NCI-H1417 treated with DMSO at 0.1 percent for 48 hours (cell line): ENCODE measurements around the gene TPST2.

Source experiments
- DNase-seq: peaks from one replicate; lab custom pipeline; 2025; lab: John Stamatoyannopoulos, UW

Gene TPST2

DNA sequence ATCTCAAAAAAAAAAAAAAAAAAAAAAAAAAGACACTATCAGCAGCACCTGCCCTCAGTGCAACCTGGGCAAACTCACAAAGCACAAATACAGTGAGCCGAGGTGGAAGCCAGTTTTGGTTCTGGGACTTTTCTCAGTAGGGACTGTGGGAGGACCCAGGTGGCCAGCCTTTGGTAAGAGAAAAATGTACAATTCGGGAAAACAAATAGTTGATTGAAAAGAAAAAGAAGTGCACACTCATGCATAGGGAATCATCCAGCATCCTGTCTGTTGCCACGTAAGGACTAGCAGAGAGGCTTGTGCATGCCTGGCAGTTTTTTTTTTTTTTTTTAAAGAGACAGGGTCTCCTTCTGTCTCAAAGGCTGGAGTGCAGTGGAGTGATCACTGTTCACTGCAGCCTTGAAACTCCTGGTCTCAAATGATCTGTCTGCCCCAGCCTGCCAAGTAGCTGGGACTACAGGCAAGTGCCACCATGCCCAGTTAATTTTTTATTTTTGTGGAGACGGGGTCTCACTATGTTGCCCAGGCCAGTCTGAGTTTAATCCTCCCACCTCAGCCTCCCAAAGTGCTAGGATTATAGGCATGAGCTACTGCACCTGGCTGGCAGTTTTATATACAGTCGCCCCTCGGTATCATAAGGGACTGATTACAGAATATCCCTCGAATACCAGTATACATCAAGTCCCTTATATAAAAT lies 36.7 kb downstream of the TPST2 start:
- DNase-seq: no peak

DNA sequence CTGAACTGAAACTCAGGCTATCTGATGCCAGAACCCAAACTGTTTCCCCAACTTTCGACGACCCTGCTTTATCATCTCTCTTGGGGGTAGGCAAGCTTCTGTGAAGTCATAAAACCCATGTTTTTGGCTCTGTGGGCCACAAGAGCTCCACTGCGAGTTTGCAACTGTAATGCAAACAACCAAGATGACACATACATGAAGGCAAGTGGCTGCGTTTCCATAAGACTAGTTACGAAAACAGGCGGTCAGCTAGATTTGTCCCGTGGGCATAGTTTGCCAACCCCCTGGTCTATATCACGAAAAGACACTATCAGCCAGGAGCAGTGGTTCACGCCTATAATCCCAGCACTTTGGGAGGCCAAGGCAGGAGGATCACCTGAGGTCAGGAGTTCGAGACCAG lies 37.5 kb downstream of the TPST2 start:
- no peak for DNase-seq

DNA sequence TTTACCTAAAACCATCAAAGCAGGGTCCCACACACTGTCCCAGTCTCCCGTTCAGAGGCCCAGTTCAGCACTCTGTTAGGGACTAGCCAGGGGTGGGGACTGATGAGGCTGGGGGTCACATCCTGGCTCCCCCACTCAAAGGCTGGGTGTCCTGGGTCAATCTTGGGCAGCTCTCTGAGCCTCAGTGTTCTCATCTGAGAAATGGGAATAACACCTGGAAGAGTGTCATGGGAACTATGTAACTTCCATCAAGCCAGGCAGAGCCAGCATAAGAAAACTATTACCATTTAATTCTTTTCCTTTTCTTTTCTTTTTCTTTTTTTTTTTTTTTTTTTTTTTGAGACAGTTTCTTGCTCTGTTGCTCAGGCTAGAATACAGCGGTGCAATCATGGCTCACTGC lies 38.4 kb downstream of the TPST2 start:
- no peak for DNase-seq

DNA sequence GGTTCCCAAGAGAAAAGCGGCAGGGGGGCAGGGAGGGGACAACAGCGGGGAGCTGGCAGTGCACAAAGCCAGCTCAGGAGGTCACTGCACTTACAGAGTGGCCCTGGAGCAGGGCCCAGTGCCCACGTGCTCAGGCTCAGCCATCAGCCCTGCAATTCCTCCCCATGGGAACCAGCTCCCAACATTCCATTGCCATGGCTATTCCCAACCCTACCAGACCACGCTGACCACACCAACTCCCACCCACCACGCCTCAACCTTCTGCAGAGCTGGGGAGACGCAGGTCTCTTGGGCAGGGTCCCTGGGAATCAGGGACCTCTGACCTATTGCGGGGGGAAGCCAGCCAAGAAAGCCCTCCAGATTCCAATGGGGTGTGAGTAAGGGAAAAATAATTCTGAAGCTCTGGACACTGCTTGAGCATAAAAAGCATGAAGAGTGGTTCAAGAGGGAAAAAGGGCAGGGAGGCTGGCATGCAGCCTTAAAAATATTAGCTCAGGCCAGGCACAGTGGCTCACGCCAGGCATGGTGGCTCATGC lies 39.4 kb downstream of the TPST2 start:
- no peak for DNase-seq

DNA sequence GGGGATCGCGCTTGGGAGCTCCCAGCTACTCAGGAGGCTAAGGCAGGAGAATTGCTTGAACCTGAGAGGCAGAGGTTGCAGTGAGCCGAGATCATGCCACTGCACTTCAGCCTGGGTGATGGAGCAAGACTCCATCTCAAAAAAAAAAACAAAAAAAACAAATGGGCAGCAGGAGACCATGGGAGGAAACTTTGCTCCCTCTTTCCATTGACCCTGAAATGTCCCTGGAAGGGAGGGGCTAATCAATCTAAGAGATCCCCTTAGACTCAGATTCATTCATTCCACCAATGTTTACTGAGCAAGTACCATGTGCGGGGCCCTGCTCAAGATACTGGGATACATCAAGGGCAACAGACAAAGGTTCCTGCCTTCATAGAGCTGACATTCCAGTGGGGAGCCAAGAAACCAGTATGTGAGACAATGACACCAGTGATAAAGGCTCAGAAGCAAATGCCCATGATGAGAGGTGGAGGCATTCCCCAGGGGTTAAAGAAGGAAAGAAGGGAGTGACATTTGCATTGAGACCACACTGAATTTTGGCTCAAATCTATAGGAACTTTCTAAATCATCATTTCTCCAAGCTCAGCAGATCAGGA lies 39.9 kb downstream of the TPST2 start:
- DNase-seq: no peak

DNA sequence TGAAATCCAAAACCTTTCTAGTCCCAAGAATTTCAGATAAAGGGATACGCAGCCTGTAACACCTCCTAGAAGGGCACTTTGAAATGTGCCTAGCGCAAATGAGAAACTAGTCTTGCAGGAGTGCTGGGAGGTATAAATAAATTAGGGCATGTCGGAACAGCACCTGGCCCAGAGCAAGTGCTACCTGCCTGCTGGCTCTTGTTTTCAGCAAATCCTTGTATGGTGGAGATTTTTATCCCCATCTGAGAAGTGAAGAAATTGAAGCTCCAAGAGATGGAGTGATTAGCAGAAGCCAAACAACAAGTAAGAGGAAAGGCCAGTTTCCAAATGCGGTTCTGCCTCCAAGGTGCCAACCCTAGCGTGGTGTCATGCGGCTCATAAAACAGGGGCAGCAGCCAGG lies 40.9 kb downstream of the TPST2 start:
- no peak for DNase-seq

DNA sequence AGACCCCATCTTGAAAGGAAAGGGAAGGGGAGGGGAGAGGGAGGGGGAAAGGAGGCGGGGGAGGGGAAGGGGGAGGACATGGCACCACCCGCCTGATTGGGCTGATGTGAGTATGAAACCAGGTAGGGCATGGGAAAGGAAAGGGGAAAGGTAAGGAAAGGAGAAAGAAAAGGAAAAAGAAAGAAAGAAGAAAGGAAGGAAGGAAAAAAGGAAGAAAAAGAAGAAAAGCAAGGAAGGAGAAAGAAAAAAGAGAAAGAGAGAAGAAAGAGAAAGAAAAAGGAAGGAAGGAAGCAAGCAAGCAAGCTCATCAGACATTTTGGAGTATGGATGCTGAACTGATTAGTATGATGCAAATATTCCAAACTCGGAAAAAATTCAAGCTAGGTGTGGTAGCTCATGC lies 41.6 kb downstream of the TPST2 start:
- no peak for DNase-seq

DNA sequence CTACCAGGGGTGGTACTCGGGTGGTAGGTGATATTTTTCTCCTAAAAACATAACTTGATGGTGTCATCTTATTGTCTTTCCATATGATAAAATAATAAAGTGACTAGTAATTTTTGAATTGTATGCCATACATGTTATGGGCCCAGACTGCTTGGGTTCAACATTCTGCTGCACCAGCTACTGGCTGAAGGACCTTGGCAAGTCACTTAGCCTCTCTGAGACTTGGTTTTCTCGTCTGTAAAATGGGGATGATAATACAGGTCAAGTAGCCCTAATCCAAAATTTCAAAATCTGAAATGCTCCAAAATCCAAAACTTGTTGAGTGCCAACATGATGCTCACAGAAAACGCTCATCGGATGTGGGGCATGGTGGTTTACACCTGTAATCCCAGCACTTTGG lies 42.1 kb downstream of the TPST2 start:
- no peak for DNase-seq

DNA sequence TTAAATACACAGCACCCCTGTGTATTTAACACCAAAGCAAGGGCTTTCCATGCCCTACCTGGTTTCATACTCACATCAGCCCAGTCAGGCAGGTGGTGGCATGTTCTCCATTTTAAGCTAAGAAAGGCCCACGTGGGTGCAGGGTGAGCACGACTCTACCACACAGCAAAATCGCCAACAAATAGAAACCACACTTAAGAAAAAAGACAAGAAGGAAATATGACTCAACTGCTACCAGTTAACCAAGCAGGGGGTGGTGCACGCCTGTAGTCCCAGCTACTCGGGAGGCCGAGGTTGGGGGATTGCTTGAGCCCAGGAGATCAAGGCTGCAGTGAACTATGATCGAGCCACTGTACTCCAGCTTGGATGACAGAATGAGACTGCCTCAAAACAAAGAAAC lies 42.5 kb downstream of the TPST2 start:
- DNase-seq: no peak

DNA sequence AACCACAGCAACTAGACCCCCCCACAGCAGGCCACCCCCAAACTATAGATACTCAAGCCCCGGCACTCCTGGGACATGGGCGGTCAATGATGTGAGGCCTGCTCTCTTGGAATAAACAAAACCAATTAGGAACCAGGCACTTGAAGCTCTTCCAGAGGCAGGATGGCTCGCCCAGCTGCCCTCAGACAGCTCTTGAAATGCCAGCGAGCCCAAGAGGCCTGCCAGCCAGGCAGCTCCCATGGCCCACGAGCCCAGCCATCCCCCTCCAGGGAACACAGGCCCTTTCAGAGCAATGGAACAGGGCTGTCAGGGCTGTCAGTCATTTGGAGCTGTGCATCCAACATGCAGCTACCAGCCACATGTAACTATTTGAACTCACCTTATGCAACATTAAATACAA lies 43.6 kb downstream of the TPST2 start:
- DNase-seq: no peak

DNA sequence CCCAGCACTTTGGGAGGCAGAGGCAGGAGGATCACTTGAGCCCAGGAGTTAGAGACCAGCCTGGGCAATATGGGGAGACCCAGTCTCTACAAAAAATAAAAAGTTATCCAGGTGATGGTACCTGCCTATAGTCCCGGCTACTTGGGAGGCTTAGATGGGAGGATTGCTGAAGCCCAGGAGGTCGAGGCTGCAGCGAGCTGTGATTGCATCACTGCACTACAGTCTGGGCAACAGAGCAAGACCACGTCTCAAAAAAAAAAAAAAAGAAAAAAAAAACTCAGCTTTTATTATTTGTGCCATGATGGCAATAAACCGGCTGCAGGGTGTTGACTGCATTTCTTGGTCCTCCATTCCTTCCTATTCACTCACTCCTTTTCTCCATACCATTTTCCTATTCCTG lies 44.1 kb downstream of the TPST2 start:
- no peak for DNase-seq

DNA sequence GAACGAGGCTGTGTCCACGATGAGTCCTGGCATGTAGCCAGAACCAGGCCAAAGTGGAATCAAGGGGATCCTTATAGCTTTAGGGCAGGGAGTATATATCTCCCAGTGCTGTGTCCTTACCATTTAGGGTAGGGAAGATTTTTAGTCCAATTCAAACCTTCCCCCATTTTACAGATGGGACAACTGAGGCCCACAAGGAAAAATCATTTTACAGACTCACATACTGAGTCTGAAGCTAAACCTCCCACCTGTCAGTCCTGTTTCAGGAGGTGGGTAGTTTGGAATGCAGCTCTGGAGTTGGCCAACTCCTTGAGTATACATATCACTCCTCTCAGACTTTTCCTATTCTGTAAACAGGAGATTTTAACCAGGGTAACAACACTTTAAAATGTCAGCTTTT lies 44.5 kb downstream of the TPST2 start:
- no peak for DNase-seq

DNA sequence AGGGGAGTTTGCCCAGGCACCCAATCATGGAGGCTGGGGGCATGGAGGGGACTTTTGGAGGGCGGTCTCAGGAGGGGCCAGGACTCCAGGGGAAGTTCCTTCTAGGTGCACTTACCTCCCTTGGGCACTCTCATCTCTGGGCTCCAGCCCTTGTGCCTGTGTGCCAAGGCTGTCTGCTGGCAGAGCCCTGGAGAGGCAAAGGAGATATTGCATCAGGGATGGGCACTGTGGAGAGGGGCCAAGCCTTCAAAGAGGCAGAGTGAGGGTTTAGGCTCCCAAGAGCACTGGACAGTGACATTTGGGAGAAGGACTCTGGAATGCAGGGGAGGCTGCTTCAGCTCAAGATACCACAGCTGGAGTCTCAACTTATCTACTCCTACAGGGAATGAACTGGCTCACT lies 45.4 kb downstream of the TPST2 start:
- no peak for DNase-seq

DNA sequence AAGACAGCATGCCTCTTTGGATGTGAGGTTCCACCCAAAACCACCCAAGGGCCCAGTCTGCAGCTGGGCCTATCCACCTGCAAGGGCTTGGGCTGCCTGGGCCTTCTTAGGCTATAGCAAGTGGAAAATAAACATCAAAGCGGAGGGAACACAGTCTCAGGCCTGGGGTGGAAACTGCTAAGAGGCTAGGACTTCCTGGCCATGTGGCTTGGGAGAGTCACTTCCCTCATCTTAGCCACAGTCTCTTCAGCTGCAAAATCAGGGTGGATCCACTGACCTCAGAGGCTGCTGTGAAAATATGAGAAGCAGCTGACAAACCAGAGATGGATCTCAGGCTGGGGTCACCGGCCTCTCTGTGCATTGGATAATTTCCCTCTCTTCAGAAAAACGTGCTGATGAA lies 47.1 kb downstream of the TPST2 start:
- no peak for DNase-seq

DNA sequence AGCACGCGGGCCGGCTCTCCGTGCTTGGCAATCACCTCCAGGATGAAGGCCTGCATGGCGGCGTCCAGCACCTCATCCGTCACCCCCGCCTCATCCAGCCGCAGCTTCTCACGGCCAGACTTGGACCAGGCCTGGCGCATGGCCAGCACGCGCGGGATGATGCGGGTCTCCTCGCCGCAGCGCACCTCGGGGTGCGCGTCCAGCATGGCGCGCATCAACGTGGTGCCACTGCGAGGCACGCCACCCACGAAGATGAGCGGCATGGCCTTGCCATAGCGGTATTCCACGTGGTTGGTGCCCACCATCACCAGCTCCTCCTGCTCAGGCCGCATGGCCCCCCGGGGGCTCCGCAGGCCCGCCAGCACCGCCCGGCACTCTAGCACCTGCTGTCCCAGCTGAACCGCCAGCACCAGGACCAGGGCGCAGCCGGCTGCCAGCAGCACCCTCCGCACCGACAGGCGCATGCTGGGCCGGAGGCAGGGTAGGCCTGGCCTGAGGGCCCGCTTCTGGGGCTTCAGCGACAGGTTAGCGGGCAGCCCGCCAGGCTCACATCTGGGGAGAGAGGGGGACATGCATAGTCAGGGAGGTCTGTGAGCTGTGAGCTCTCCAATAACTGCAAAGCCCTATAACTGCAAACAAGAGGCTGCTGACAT lies 48.6 kb downstream of the TPST2 start:
- DNase-seq: no peak

DNA sequence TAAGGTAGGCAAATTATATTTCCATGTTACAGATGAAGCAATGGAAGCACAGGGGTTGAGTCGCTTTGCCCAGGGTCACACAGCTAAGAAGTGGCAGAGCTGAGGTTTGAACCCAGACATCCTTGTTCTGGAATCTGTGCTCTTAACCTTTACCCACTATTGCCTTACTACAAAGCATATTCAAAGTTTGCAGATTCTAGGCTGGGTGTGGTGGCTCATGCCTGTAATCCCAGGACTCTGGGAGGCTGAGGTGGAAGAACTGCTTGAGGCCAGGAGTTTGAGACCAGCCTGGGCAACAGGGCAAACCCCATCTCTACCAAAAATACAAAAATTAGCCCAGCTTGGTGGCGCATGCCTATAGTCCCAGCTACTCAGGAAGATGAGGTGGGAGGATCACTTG lies 49.8 kb downstream of the TPST2 start:
- no peak for DNase-seq

DNA sequence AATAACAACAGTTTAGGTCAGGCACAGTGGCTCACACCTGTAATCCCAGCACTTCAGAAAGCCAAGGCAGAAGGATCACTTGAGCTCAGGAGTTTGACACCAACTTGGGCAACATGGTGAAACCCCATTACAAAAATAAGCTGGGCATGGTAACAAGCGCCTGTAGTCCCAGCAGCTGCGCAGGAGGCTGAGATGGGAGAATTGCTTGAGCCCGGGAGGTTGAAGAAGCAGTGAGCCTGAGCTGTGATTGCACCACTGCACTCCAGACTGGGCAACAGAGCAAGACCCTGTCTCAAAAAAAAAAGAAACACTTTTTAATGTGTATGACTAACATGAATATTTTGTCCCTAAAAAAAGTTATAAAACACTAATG lies 53.2 kb downstream of the TPST2 start:
- no peak for DNase-seq

DNA sequence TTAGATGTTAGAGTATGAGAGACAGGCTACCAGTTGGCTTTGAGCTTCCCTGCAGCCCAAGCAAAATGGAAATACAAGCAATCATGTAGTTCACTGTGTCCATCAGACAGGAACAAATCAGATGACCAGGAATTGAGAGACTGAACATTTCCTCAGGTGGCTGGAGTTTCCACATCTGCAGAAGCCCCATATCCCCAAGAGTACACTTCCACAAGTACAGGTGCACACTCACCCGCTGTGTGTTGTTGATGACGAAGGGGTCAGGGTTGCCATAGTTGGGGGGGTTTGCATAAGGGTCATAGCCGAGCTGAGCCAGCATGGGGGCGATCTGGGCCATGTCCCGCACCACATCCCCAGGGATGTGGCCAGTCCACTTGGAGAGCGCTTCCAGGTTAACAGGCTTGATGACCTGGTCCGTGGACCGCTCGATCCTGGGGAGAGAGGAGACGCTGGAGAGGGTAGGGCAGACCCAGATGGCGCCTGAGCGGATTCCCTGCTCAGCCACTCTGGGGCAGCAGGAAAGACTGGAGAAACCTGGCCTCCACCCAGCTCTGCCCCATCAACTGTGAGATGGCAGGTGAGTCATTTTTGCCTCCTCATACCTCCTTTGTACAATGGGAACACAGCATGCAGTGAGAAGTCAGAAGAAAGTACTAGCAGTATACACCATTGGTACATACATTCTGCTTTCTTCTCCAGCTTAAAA lies 53.7 kb downstream of the TPST2 start:
- no peak for DNase-seq

DNA sequence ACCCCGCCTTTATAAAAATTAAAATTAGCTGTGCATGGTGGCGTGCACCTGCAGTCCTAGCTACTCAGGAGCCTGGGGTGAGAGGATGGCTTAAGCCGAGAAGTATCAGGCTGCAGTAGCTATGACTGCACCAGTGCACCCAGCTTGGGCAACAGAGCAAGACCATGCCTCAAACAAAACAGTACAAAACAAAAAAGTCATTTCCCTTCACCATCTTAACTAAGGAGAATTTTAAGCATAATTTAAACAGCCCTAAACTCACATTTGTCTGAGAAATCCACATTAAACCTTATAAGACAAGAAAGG lies 54.4 kb downstream of the TPST2 start:
- no peak for DNase-seq

DNA sequence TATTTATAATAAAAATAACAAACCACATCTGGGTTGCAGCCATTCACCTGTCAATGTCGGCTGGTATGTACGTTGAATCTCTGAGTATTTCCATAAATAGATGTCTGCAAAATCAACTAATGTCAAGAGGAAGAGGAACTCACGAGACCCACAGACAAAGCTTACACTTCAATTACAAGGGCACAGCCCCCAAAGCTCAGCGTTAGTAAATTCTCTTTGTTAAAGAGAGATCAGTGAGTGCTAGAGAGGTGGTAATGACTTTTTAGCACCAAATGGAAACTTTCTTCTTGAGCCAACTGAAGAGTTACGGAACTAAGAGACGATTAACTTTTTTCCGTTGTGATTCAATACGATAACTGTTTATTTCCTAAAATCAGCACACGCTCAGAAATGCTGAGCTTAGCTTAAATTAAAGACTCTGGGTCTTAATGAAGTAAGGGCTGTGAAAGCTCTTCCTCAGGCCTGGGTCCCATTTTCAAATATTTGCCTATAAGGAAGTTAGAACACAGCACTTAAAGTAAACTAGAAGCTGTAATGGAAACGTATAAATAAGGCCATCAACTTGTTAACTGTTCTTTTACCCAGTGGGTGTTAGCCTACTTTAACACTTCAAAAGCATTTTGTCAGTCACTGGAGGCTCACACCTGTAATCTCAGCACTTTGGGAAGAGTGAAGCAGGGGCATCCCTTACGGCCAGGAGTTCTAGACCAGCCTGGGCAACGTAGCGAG lies 54.9 kb downstream of the TPST2 start:
- no peak for DNase-seq

DNA sequence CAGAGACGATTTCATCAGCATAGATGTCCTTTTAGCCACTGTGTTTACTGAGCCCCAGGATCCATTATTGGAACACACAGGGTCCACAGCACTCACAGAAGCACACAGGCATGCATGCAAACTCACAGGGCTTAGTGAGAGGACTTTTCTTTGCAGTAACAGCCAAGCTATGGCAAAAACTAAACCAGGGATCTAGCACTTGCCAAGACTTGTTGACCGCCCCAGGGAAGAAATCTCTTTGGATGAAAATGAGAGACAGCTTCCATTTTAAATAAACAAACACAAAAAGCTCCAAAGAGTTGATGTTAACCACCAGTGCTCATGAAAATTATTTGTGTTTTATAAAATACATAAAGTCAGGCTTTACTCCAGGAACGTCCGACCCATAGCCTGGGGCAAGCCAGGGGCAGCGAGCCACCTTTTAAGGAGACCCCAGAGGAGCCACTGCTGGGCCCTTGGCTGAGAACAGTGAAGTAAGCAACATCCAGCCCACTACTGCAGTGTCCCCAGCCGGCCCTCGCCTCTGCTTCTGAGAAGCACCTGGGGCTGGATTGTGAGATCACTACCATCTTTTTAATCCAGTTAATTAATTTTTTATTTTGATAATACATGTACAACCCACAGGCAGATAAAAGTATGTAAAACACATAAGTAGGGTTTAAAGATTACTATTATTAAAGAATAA lies 55.6 kb downstream of the TPST2 start:
- no peak for DNase-seq

DNA sequence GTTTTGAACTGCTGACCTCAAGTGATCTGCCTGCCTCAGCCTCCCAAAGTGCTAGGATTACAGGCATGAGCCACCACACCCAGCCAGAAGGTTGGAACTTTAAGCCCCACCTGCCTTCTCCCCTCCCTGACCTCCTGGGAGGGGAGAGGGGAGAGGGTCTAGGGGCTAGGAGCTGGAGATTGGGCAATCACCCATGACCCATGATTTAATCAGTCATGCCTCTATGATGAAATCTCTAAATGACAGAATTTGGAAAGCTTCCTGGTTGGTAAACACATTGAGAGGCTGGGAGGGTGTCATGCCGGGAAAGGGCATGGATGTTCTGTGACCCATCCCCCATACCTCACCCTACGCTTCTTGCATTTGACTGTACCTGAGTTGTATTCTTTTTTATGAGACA lies 60.6 kb downstream of the TPST2 start:
- no peak for DNase-seq
